K562 (cell line): ENCODE results near the gene LAMA5. TPM values are rescaled to one million over a fixed set of nuclear protein-coding genes. Genes with fewer than 3 reads are reported as not detected.
A peak's percentile ranks its signal among the peaks of the same experiment; 100 is the strongest.

Source experiments
- ARHGAP35 ChIP-seq: fragments of 450-650 bp; IDR thresholded peaks from 2 replicates; pipeline ENCODE4 v1.6.1; 2018; ENCODE audit not compliant: partially characterized antibody
- ARID2 ChIP-seq: fragments of 450-650 bp; IDR thresholded peaks from 2 replicates; pipeline ENCODE4 v1.6.1; 2017; ENCODE audit warnings: antibody characterized with exemption, mild to moderate bottlenecking
- BACH1 ChIP-seq: fragments of 200-800 bp; sonication (Bioruptor generic); IDR thresholded peaks from 2 replicates; pipeline ENCODE4 v1.6.1; 2016; ENCODE audit warnings: missing genetic modification characterization, missing compliant biosample characterization
- CBFB ChIP-seq: sonication (generic); formaldehyde crosslinking; IDR thresholded peaks from 2 replicates; pipeline ENCODE4 v1.4.0; 2020; ENCODE audit warnings: mild to moderate bottlenecking, missing genetic modification reagents
- CHD1 ChIP-seq: fragments of 200-600 bp; sonication (generic); IDR thresholded peaks from one replicate; pipeline ENCODE4 v1.6.1; 2012; ENCODE audit warnings: mild to moderate bottlenecking, moderate library complexity, low read length, inconsistent platforms
- CTBP1 ChIP-seq: fragments of 450-650 bp; IDR thresholded peaks from 2 replicates; pipeline ENCODE4 v1.6.1; 2016; ENCODE audit warnings: borderline replicate concordance
- EZH2 ChIP-seq: IDR thresholded peaks from 2 replicates; pipeline ENCODE4 v1.6.1; 2012; ENCODE audit warnings: low read depth, mild to moderate bottlenecking, inconsistent platforms, low read length, borderline replicate concordance
- HMGN3 ChIP-seq: IDR thresholded peaks from 2 replicates; pipeline ENCODE4 v1.6.1; 2011; ENCODE audit warnings: borderline replicate concordance, low read depth, mild to moderate bottlenecking, mixed read lengths, low read length; ENCODE audit not compliant: insufficient read length; ENCODE audit errors: extremely low read depth
- L3MBTL2 ChIP-seq: fragments of 450-650 bp; IDR thresholded peaks from 2 replicates; pipeline ENCODE4 v1.6.1; 2016; ENCODE audit warnings: mild to moderate bottlenecking, moderate library complexity
- MEF2D ChIP-seq: conservative IDR thresholded peaks from 2 replicates; pipeline ENCODE4 v1.6.1; 2016; ENCODE audit warnings: low read depth, missing genetic modification characterization, missing compliant biosample characterization
- NFE2L1 ChIP-seq: fragments of 450-650 bp; IDR thresholded peaks from 2 replicates; pipeline ENCODE4 v1.6.1; 2016; ENCODE audit warnings: missing genetic modification characterization, low read depth, mild to moderate bottlenecking, missing compliant biosample characterization, moderate library complexity, borderline replicate concordance
- PCBP1 ChIP-seq: fragments of 200-400 bp; formaldehyde crosslinking; IDR thresholded peaks from 2 replicates; pipeline ENCODE4 v1.6.1; 2018; ENCODE audit warnings: mild to moderate bottlenecking, low read depth, low read length; ENCODE audit not compliant: poor library complexity, severe bottlenecking
- PHF21A ChIP-seq: fragments of 450-650 bp; IDR thresholded peaks from 2 replicates; pipeline ENCODE4 v1.6.1; 2017; ENCODE audit warnings: low read depth, borderline replicate concordance
- RFX5 ChIP-seq: IDR thresholded peaks from 2 replicates; pipeline ENCODE4 v1.6.1; 2011; ENCODE audit warnings: low read depth, mild to moderate bottlenecking, improper control_type of control experiment, low read length
- SRSF9 ChIP-seq: fragments of 200-400 bp; formaldehyde crosslinking; IDR thresholded peaks from 2 replicates; pipeline ENCODE4 v1.6.1; 2017; ENCODE audit warnings: low read depth, low read length, borderline replicate concordance
- STAT5B ChIP-seq: fragments of 250-450 bp; sonication (Bioruptor Pico); IDR thresholded peaks from 2 replicates; pipeline ENCODE4 v1.8.0; 2021; ENCODE audit warnings: mild to moderate bottlenecking, inconsistent platforms
- USF2 ChIP-seq: sonication (generic); formaldehyde crosslinking; IDR thresholded peaks from 2 replicates; pipeline ENCODE4 v1.5.0; 2020; ENCODE audit warnings: missing genetic modification reagents
- ZBTB1 ChIP-seq: sonication (generic); formaldehyde crosslinking; IDR thresholded peaks from 2 replicates; pipeline ENCODE4 v1.8.1; 2023; ENCODE audit warnings: missing genetic modification reagents, low read depth, mild to moderate bottlenecking, borderline replicate concordance
- ZBTB7A ChIP-seq: IDR thresholded peaks from 2 replicates; pipeline ENCODE4 v1.6.1; 2011; ENCODE audit warnings: low read depth, mild to moderate bottlenecking, low read length, moderate library complexity, borderline replicate concordance; ENCODE audit not compliant: control insufficient read depth
- ZFP91 ChIP-seq: sonication (generic); formaldehyde crosslinking; IDR thresholded peaks from 2 replicates; pipeline ENCODE4 v1.8.0; 2022; ENCODE audit warnings: mild to moderate bottlenecking, missing genetic modification reagents
- ZNF121 ChIP-seq: sonication (generic); formaldehyde crosslinking; conservative IDR thresholded peaks from 2 replicates; pipeline ENCODE4 v1.8.0; 2022; ENCODE audit warnings: missing genetic modification reagents
- ZNF175 ChIP-seq: fragments of 200-800 bp; sonication (Bioruptor generic); IDR thresholded peaks from 2 replicates; pipeline ENCODE4 v1.6.1; 2016; ENCODE audit warnings: low read depth, mild to moderate bottlenecking, missing genetic modification characterization, missing compliant biosample characterization
- ZNF436 ChIP-seq: fragments of 250-450, 450-650 bp; sonication (Bioruptor Pico); formaldehyde crosslinking; IDR thresholded peaks from 2 replicates; pipeline ENCODE4 v1.7.0; 2020; ENCODE audit warnings: mild to moderate bottlenecking
- ZNF444 ChIP-seq: fragments of 250-450 bp; sonication (Bioruptor Pico); IDR thresholded peaks from 2 replicates; pipeline ENCODE4 v1.4.0; 2020; ENCODE audit warnings: mild to moderate bottlenecking, moderate library complexity
- polyA plus RNA-seq, 8 experiments: library from polyadenylated mRNA; depleted of rRNA in 4 of 8; stranded (reverse) in 5 of 8; unstranded in 3 of 8; fragments of >200 nt; fragmentation: Nextera tagmentation in 2 of 8; fragmentation: Illumina TruSeq in 1 of 8; extraction: Ambion mirVana in 2 of 8; extraction: Trizol in 1 of 8; gene quantifications; 2 replicates each; pipeline versions ENCODE4 v1.2.1 to v1.2.3, GENCODE V29; 2011 to 2014; ENCODE audit warnings: inconsistent platforms in 1 of 8, missing spikeins in 1 of 8
- total RNA-seq, 7 experiments: library from RNA; depleted of rRNA in 6 of 7; stranded (reverse); fragments of >200 nt in 6 of 7; fragmentation: Illumina TruSeq in 2 of 7; extraction: Trizol in 2 of 7; gene quantifications; 2 replicates each; pipeline versions ENCODE4 v1.2.1 to v1.2.3, GENCODE V29; 2011 to 2021; ENCODE audit warnings: low replicate concordance in 1 of 7
- TF ChIP-seq, protein P1 (sequence below): fragments of 450-650 bp; formaldehyde crosslinking; IDR thresholded peaks from 2 replicates; pipeline ENCODE4 v1.4.0; 2020; ENCODE audit warnings: mild to moderate bottlenecking, moderate library complexity

The LAMA5 gene
- total and polyA plus RNA-seq, 9 of the 15 experiments (the other 6 are each of a cell fraction or from before 2014, with no cell fraction given) = 0.31 to 101 (median 7.8) TPM

- TF ChIP-seq L3MBTL2 (peak; percentile 17; the same call in 1 of the 2 replicates), ZBTB7A (peak; percentile 64; the same call in 1 of the 2 replicates), CTBP1 (0 out of 2 replicates have a peak, but pooled peaks have one; percentile 26), PHF21A (no peak), STAT5B (CRISPR knock-in tag) (no peak), ZNF444 (CRISPR knock-in tag) (no peak), EZH2 (no peak), ZNF121 (CRISPR knock-in tag) (peak; percentile 31; the same call in 1 of the 2 replicates), PCBP1 (no peak), BACH1 (no peak), RFX5 (no peak), ZFP91 (CRISPR knock-in tag) (no peak), CHD1 (peak; percentile 23), SRSF9 (no peak), ZNF436 (CRISPR knock-in tag) (no peak), ZBTB1 (CRISPR knock-in tag) (no peak), MEF2D (tag) (no peak), ARHGAP35 (no peak), NFE2L1 (no peak), ARID2 (no peak), HMGN3 (no peak), USF2 (0 out of 2 replicates have a peak, but pooled peaks have one; percentile 1), ZNF175 (CRISPR knock-in tag) (no peak), CBFB (CRISPR knock-in tag) (0 out of 2 replicates have a peak, but pooled peaks have one; percentile 2)
- TF ChIP-seq, protein P1, sequence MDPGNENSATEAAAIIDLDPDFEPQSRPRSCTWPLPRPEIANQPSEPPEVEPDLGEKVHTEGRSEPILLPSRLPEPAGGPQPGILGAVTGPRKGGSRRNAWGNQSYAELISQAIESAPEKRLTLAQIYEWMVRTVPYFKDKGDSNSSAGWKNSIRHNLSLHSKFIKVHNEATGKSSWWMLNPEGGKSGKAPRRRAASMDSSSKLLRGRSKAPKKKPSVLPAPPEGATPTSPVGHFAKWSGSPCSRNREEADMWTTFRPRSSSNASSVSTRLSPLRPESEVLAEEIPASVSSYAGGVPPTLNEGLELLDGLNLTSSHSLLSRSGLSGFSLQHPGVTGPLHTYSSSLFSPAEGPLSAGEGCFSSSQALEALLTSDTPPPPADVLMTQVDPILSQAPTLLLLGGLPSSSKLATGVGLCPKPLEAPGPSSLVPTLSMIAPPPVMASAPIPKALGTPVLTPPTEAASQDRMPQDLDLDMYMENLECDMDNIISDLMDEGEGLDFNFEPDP = no peak
Observed at GRCh38 chr20:62366370-62367135, 559 bp downstream of the LAMA5 start (continued).
